ENCODE results near the gene NRAP. TPM values are rescaled to one million over a fixed set of nuclear protein-coding genes. Genes with fewer than 3 reads are reported as not detected.
A peak's percentile ranks its signal among the peaks of the same experiment; 100 is the strongest.

NRAP gene
- total and polyA plus RNA-seq, 2 of the 8 experiments (the other 6 are each of a cell fraction or from before 2014, with no cell fraction given) = not detected

GRCh38 chr10:113557903-113558321 is 105.9 kb downstream of the NRAP start:
- 15% methylated on average over 9 of the region's 9 CpGs; no CpG with 5 or more reads in 1 of the 2 experiments for WGBS, 2 experiments (ENCODE audit: extremely low coverage in 1 of 2, insufficient coverage in 1 of 2, insufficient read length in 1 of 2, insufficient replicate concordance in 2 of 2, low coverage in 1 of 2, low lambda C conversion rate in 2 of 2, missing lambda C conversion rate in 1 of 2)
- Histone ChIP-seq H3K4me2 (ENCODE audit: insufficient read depth in 1 of 2, low read depth in 2 of 2, low read length in 2 of 2) (peak overlapping the region; percentile 38 to 51; a peak in 3 of 4 replicates), H3K4me1 (replicated peaks in 1 of 4; ENCODE audit: control insufficient read depth in 3 of 4, insufficient read depth in 4 of 4, low read length in 3 of 4) (peaks cover 2 to 20% (median 13%) of the 10 kb centered on the region in 4 experiments)

More at GRCh38 chr10:113557903-113558321, 105.9 kb downstream of the NRAP start:
- Histone ChIP-seq H3K18ac (ENCODE audit: extremely low read depth, low read length) (no peak overlapping the region), H2BK20ac (ENCODE audit: low read length) (no peak overlapping the region), H3K4ac (replicated peaks; ENCODE audit: insufficient read length, low read depth, low read length) (no peak overlapping the region), H3K56ac (replicated peaks; ENCODE audit: insufficient read length, low read depth, low read length) (no peak overlapping the region), H3K79me2 (ENCODE audit: control insufficient read depth in 1 of 2, insufficient read depth in 2 of 2, low read length in 2 of 2) (no peaks in the 10 kb centered on the region), H4K5ac (ENCODE audit: insufficient read length, low read depth, low read length) (no peak overlapping the region), H3K9me3 (ENCODE audit: insufficient read depth in 2 of 2, low read depth in 1 of 2, low read length in 1 of 2) (no peaks in the 10 kb centered on the region), H2BK15ac (ENCODE audit: low read length) (no peak overlapping the region), H2BK120ac (replicated peaks; ENCODE audit: low read depth, low read length) (no peak overlapping the region), H2BK5ac (ENCODE audit: low read depth, low read length) (no peak overlapping the region), H3K36me3 (ENCODE audit: control insufficient read depth in 2 of 4, insufficient read depth in 4 of 4, low read length in 3 of 4) (no peaks in the 10 kb centered on the region), H4K8ac (ENCODE audit: extremely low read depth, insufficient read depth, low read length) (peak overlapping the region; percentile 35; the same call in 1 of the 2 replicates), H3K4me3 (ENCODE audit: extremely low read depth in 1 of 4, insufficient read depth in 2 of 4, low read depth in 3 of 4, low read length in 4 of 4) (peak overlapping the region in 1 of 4 experiments; percentile 5; a peak in 1 of 8 replicates), H3K23me2 (ENCODE audit: low read depth, low read length) (no peaks in the 10 kb centered on the region), H2BK12ac (ENCODE audit: low read depth, low read length) (no peak overlapping the region), H3K79me1 (ENCODE audit: low read depth, low read length) (no peaks in the 10 kb centered on the region), H3K9ac (replicated peaks in 1 of 4; ENCODE audit: extremely low read depth in 1 of 4, low read depth in 3 of 4, low read length in 3 of 4) (no peak overlapping the region; a peak in 1 of 7 replicates), H2AK5ac (ENCODE audit: low read depth, low read length) (no peak overlapping the region), H3K27ac (ENCODE audit: low read depth, low read length) (no peak overlapping the region), H3K23ac (ENCODE audit: insufficient read length) (no peak overlapping the region), H3K14ac (ENCODE audit: insufficient read length) (no peak overlapping the region), H4K91ac (replicated peaks; ENCODE audit: insufficient read length, low read length) (no peak overlapping the region), H2AFZ (ENCODE audit: low read length) (no peak overlapping the region), H3K27me3 (replicated peaks in 1 of 4; ENCODE audit: control insufficient read depth in 3 of 4, extremely low read depth in 1 of 4, insufficient read depth in 3 of 4, low read length in 3 of 4) (peaks cover 88 to 98% (median 95%) of the 10 kb centered on the region in 4 experiments), H4K20me1 (replicated peaks in 1 of 2; ENCODE audit: control insufficient read depth in 1 of 2, insufficient read depth in 2 of 2, low read length in 2 of 2) (peaks cover 10 to 17% of the 10 kb centered on the region in 2 experiments)
- POLR2A ChIA-PET (ENCODE audit: partially characterized antibody) = no interaction called here
- FAIRE-seq = no peak
- peak in 1 of 2 experiments; percentile 54 for DNase-seq (ENCODE audit: low read depth in 1 of 2, low spot score in 2 of 2)
- TF ChIP-seq USF2 (IDR thresholded peaks at IDR 0.05; ENCODE audit: low read length) (no peak), SUZ12 (IDR thresholded peaks at IDR 0.05; ENCODE audit: low read length) (peak; percentile 25; the same call in 1 of the 2 replicates), ASH2L (IDR thresholded peaks at IDR 0.05; ENCODE audit: low read length) (peak; percentile 30)
- CTCF ChIA-PET (ENCODE audit: partially characterized antibody) = interaction anchor here (0.7 to 8.7 kb wide), 15 partner anchors 8 to 122 kb away, joined by 3 to 57 read pairs (median 3); no protein-coding TSS in a partner anchor
